GM19438 (cell line): ENCODE measurements around the gene MOCS1.

Experiments used
- ATAC-seq: cut with Tn5 transposase; IDR thresholded peaks from one replicate; pipeline ENCODE4 v1.9.1; 2021; ENCODE audit warnings: low read depth; ENCODE audit not compliant: unreplicated experiment

Gene MOCS1

GRCh38 chr6:39905640-39905975 lies 28.7 kb downstream of the MOCS1 start:
- no peak for ATAC-seq

- no peak for ATAC-seq
Observed at GRCh38 chr6:39904946-39905639, 29.2 kb downstream of the MOCS1 start.

GRCh38 chr6:39903656-39904055 lies 30.6 kb downstream of the MOCS1 start:
- ATAC-seq = no peak

GRCh38 chr6:39902786-39903465 lies 31.3 kb downstream of the MOCS1 start:
- ATAC-seq = no peak

- ATAC-seq = no peak
Observed at GRCh38 chr6:39902136-39902535, 32.1 kb downstream of the MOCS1 start.

- no peak for ATAC-seq
Observed at GRCh38 chr6:39901670-39902069, 32.6 kb downstream of the MOCS1 start.

- no peak for ATAC-seq
Observed at GRCh38 chr6:39901116-39901655, 33.1 kb downstream of the MOCS1 start.

- ATAC-seq = no peak
Observed at GRCh38 chr6:39899554-39900295, 34.5 kb downstream of the MOCS1 start.

GRCh38 chr6:39898625-39899024 lies 35.6 kb downstream of the MOCS1 start:
- no peak for ATAC-seq

- ATAC-seq = no peak
Observed at GRCh38 chr6:39897698-39898097, 36.6 kb downstream of the MOCS1 start.

GRCh38 chr6:39896701-39897100 lies 37.6 kb downstream of the MOCS1 start:
- no peak for ATAC-seq

- ATAC-seq = no peak
Observed at GRCh38 chr6:39893286-39893685, 41.0 kb downstream of the MOCS1 start.

GRCh38 chr6:39892490-39893129 lies 41.7 kb downstream of the MOCS1 start:
- ATAC-seq = no peak

GRCh38 chr6:39891976-39892375 lies 42.3 kb downstream of the MOCS1 start:
- no peak for ATAC-seq

GRCh38 chr6:39891353-39891752 lies 42.9 kb downstream of the MOCS1 start:
- no peak for ATAC-seq

- ATAC-seq = no peak
Observed at GRCh38 chr6:39889229-39889628, 45.0 kb downstream of the MOCS1 start.

- ATAC-seq = no peak
Observed at GRCh38 chr6:39887692-39888450, 46.4 kb downstream of the MOCS1 start.

- no peak for ATAC-seq
Observed at GRCh38 chr6:39886871-39887270, 47.4 kb downstream of the MOCS1 start.

- ATAC-seq = no peak
Observed at GRCh38 chr6:39885691-39886090, 48.6 kb downstream of the MOCS1 start.

- ATAC-seq = no peak
Observed at GRCh38 chr6:39884696-39885095, 49.6 kb downstream of the MOCS1 start.
